ENCODE results near the gene KIFAP3.

DNA sequence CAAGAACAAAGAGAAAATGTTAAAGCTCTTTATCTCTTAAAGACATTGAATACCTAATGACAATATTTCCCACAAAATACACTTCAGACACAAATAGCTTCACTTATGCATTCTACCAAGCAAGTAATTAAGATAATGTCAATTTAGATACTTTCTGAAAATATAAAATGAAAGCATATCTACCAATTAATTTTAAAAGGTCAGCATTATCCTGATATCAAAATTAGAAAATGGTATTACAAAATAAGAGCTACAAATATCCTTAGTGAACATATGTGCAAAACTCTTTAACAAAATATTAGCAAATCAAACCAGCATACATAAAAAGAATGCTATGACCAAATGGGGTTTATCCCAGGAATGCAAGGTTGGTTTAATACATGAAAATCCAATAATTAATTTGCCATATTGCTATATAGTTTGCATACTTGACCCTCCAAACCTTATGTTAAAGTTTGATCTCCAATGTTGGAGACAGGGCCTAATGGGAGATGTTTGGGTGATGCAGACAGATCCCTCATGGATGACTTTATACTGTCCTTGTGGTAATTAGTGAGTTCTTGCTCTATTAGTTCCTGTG, 4.2 kb upstream of the KIFAP3 start:
- TF ChIP-seq, protein P1, sequence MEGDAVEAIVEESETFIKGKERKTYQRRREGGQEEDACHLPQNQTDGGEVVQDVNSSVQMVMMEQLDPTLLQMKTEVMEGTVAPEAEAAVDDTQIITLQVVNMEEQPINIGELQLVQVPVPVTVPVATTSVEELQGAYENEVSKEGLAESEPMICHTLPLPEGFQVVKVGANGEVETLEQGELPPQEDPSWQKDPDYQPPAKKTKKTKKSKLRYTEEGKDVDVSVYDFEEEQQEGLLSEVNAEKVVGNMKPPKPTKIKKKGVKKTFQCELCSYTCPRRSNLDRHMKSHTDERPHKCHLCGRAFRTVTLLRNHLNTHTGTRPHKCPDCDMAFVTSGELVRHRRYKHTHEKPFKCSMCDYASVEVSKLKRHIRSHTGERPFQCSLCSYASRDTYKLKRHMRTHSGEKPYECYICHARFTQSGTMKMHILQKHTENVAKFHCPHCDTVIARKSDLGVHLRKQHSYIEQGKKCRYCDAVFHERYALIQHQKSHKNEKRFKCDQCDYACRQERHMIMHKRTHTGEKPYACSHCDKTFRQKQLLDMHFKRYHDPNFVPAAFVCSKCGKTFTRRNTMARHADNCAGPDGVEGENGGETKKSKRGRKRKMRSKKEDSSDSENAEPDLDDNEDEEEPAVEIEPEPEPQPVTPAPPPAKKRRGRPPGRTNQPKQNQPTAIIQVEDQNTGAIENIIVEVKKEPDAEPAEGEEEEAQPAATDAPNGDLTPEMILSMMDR (IDR thresholded peaks at IDR 0.05; ENCODE audit: insufficient read depth, low read length): no peak
- TF ChIP-seq, protein P2, sequence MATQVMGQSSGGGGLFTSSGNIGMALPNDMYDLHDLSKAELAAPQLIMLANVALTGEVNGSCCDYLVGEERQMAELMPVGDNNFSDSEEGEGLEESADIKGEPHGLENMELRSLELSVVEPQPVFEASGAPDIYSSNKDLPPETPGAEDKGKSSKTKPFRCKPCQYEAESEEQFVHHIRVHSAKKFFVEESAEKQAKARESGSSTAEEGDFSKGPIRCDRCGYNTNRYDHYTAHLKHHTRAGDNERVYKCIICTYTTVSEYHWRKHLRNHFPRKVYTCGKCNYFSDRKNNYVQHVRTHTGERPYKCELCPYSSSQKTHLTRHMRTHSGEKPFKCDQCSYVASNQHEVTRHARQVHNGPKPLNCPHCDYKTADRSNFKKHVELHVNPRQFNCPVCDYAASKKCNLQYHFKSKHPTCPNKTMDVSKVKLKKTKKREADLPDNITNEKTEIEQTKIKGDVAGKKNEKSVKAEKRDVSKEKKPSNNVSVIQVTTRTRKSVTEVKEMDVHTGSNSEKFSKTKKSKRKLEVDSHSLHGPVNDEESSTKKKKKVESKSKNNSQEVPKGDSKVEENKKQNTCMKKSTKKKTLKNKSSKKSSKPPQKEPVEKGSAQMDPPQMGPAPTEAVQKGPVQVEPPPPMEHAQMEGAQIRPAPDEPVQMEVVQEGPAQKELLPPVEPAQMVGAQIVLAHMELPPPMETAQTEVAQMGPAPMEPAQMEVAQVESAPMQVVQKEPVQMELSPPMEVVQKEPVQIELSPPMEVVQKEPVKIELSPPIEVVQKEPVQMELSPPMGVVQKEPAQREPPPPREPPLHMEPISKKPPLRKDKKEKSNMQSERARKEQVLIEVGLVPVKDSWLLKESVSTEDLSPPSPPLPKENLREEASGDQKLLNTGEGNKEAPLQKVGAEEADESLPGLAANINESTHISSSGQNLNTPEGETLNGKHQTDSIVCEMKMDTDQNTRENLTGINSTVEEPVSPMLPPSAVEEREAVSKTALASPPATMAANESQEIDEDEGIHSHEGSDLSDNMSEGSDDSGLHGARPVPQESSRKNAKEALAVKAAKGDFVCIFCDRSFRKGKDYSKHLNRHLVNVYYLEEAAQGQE (IDR thresholded peaks at IDR 0.05; ENCODE audit: insufficient replicate concordance, low read depth): no peak
- TF ChIP-seq SPI1 (IDR thresholded peaks at IDR 0.05; ENCODE audit: borderline replicate concordance, low read depth) (no peak), POLR2AphosphoS5 (IDR thresholded peaks at IDR 0.05; ENCODE audit: low read depth) (no peak), GABPA (IDR thresholded peaks at IDR 0.05; ENCODE audit: low read depth) (no peak)

Data from HL-60 (cell line).